GM12872 (cell line): ENCODE measurements around the gene ITGBL1.

Experiments used
- TF ChIP-seq, protein P1 (sequence below): IDR thresholded peaks from 3 replicates; pipeline ENCODE4 v1.5.1; 2011; ENCODE audit warnings: low read depth, mild to moderate bottlenecking, low read length, moderate library complexity; ENCODE audit not compliant: insufficient read depth

The ITGBL1 gene

DNA sequence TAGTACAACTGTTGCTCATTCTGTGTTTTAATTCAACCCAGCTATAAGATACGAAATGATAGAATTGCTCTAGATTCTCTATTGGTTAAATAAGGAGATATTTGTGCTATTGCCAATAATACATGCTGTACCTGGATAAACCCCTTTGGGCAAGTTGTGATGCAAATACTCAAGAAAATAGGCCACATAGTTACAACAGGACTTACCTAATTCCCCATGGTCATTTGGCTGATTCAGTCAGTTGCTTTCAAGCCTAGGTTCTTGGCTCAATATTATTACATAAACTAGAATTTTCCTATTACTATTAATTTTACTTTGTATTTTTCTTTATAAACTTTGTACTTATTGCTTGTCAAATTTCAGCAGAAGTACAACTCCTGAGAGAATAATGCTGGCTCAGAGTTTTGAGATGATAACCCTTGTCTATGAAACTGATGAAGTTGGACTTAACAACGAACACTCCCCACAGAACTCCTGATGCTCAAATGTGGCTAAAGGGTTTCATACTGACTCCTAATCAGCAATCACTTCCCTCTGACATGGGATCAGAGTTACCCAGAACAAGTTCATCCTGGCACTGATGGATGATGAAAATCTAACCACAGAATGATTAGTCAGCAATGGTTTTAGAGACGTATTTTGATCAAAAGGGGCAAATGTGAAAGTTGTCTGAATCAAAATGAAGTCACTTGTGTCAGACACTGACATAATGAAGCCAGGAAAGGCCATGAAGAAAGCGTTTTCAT, 221.1 kb downstream of the ITGBL1 start:
- TF ChIP-seq, protein P1, sequence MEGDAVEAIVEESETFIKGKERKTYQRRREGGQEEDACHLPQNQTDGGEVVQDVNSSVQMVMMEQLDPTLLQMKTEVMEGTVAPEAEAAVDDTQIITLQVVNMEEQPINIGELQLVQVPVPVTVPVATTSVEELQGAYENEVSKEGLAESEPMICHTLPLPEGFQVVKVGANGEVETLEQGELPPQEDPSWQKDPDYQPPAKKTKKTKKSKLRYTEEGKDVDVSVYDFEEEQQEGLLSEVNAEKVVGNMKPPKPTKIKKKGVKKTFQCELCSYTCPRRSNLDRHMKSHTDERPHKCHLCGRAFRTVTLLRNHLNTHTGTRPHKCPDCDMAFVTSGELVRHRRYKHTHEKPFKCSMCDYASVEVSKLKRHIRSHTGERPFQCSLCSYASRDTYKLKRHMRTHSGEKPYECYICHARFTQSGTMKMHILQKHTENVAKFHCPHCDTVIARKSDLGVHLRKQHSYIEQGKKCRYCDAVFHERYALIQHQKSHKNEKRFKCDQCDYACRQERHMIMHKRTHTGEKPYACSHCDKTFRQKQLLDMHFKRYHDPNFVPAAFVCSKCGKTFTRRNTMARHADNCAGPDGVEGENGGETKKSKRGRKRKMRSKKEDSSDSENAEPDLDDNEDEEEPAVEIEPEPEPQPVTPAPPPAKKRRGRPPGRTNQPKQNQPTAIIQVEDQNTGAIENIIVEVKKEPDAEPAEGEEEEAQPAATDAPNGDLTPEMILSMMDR = no peak

DNA sequence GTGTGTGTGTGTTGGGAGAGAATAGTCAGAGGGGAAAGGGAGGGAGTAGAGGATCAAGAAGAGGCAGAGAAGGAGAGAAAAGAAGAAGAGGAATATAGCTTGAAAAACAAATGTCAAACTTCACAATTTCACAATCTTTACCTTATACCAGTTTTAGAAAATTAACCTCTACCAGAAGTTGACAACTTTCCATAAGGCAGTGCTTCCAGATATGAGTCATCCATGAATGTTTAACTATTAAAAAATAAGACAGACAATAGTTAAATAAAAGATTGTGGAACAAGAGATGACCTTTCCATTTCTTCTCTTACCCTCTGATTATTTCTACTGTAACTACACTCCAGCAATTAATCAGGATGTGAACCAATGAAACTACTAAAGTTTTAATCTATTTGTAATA, 229.4 kb downstream of the ITGBL1 start:
- TF ChIP-seq, protein P1 = no peak

DNA sequence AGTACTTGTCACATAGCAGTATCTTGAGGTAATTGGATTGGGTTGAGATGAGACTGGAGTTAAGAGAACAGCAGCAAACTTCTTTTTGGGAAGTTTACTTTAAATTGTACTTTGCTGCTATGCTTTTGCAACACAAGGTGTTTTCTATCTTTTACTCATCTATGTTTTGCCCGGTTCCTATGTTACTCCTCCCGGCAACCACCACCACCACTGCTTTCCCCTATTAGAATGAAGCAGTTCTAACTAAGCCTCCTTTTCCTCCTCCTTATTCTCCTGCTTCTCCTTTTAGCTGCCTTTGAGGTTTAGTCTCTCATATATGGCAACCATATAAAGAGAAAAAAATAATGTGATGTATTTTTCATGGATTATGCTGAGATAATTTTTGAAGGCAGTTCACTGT, 233.5 kb downstream of the ITGBL1 start:
- TF ChIP-seq, protein P1 = no peak

DNA sequence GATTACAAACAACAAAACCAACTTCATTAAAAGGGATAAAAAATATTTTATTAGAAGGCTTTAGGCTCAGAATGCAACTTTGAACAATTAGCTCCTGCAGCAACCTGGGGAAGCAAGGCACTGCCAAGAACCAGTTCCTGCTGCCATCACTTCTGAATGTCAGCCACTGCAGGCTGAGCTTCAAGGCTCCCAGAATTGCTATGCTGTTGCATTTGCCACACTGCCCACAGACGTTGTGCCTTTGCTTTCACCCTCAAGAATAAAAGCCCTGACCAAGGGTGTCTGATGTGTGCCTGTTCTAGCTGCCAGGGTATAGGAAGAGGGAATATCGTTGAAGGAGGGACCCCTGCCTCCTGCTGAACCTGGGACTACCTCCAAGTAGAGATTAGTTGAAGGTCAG, 238.4 kb downstream of the ITGBL1 start:
- TF ChIP-seq, protein P1 = no peak

DNA sequence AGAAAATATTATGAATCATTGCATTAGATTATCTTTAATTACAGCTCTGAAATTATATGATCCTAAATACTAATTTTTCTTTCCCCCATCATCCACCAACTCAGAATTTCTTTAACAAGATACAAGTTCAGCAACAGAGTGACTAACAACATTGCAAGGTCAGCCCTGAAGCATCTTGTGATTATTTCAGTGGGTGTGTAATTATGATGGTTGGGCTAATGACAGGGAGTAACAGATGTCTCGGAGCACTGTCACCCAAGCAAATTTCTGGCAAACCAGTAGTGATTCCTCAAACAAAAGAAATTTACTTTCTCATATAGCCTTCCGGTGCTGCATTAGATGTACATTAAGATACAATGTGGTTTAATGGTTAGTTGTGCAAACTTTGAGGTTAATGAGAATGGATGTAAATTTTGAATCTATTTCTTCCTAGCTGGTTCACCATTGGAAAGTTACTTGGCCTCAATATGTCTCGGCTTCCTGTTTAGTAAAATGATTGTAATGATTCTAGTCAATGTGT, 238.9 kb downstream of the ITGBL1 start:
- TF ChIP-seq, protein P1 = no peak

DNA sequence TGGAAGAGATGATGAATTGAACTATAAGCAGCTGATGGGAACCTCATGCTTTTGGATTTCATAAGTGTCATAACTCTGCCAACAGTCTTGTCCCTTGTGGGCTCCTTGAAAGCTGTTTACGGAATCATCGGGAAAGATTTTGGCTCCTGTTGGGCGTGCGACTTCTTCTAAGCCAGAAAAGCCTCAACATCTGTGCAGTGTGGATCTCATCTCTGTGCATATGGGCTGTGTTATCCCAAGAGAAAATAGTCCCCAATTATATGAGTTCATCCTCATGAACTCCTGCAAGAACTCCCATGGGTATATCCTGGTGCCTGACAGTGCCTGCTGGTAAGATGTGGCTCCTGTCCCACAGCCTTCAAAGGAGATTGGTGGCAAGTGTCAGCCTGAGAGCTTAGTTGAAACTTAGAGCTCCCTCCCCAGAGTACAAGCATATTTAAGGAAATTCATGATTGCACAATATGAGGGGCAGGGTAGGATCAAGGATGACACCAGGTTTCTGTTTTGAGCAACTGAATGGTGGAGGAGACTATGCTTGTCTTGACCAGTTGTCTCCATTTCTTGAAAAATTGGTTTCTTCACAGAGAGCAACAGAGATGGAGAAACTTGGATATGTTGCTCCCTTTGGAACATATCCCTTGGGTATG, 243.5 kb downstream of the ITGBL1 start:
- TF ChIP-seq, protein P1 = no peak

DNA sequence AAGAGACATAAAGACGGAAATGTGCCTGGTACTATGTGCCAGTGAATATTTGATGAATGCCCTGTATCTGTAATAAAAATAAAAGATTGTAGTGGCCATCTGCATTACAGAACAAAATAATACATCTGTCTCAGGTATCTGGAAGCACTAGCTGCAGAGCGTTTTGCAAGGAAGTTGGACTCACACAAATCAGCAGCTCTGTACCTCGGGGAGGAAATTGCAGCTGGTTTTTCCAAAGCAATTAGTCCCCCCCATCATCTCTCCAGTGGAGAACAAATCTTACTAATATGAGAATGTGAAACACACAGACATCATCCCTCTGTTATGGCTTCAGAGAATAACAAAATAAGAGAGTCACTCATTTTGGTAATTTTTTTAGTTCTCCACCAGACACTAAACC, 245.3 kb downstream of the ITGBL1 start:
- TF ChIP-seq, protein P1 = no peak
